Activated naive CD4-positive, alpha-beta T cell treated with anti-CD3 and anti-CD28 coated beads for 36 hours (primary cell): ENCODE measurements around the gene DCAF6. TPM values are rescaled to one million over a fixed set of nuclear protein-coding genes. Genes with fewer than 3 reads are reported as not detected.

Experiments used
- CTCF ChIA-PET: fragments of 350-600 bp; sonication (Branson Sonifier 250); formaldehyde crosslinking; loops from one replicate; lab custom pipeline; 2021; ENCODE audit warnings: antibody characterized with exemption; lab: Charles Lee
- DNase-seq: peaks from one replicate; pipeline ENCODE4 v3.0.0-alpha.2; 2020
- H3K27ac Mint-ChIP-seq: one replicate; pipeline ENCODE4 v1.8.0; 2021; ENCODE audit warnings: mild to moderate bottlenecking, mixed read lengths
- H3K27me3 Mint-ChIP-seq: one replicate; pipeline ENCODE4 v1.8.0; 2021; ENCODE audit warnings: low read depth, mixed read lengths
- H3K36me3 Mint-ChIP-seq: one replicate; pipeline ENCODE4 v1.8.0; 2021; ENCODE audit warnings: low read depth, mixed read lengths
- H3K4me1 Mint-ChIP-seq: one replicate; pipeline ENCODE4 v1.8.0; 2021; ENCODE audit warnings: low read depth, mixed read lengths
- H3K4me3 Mint-ChIP-seq: one replicate; pipeline ENCODE4 v1.8.0; 2021; ENCODE audit warnings: mild to moderate bottlenecking, moderate library complexity, mixed read lengths
- H3K9me3 Mint-ChIP-seq: one replicate; pipeline ENCODE4 v1.8.0; 2021; ENCODE audit warnings: mixed read lengths
- intact Hi-C: fragments of 100-400 bp; cut with micrococcal nuclease; formaldehyde crosslinking; loops from one replicate; pipeline ENCODE4 v1.15.1; 2023
- total RNA-seq, 2 experiments: library from RNA; stranded (reverse); gene quantifications; one replicate each; pipeline ENCODE4 v1.2.3, GENCODE V29; 2021

The DCAF6 gene
- total RNA-seq, 2 experiments from 2014 or later, result 15.4 to 15.9 TPM

GRCh38 chr1:168001213-168001612 is 64.7 kb downstream of the DCAF6 start:
- H3K36me3 Mint-ChIP-seq, result peaks cover 13% of the 10 kb centered on the region
- H3K4me1 Mint-ChIP-seq, result no peaks in the 10 kb centered on the region
- no peak overlapping the region for H3K4me3 Mint-ChIP-seq
- no peaks in the 10 kb centered on the region for H3K27me3 Mint-ChIP-seq
- H3K27ac Mint-ChIP-seq, result no peak overlapping the region
- DNase-seq, result no peak
- H3K9me3 Mint-ChIP-seq, result no peaks in the 10 kb centered on the region
- CTCF ChIA-PET, result no interaction called here
- intact Hi-C loops, result no loop called here

GRCh38 chr1:168004531-168004930 is 68.0 kb downstream of the DCAF6 start:
- intact Hi-C loops, result no loop called here
- Mint-ChIP-seq H3K9me3 (no peaks in the 10 kb centered on the region), H3K27me3 (no peaks in the 10 kb centered on the region), H3K27ac (no peak overlapping the region), H3K4me3 (no peak overlapping the region), H3K4me1 (no peaks in the 10 kb centered on the region), H3K36me3 (peaks cover 24% of the 10 kb centered on the region)
- CTCF ChIA-PET, result interaction anchor here (0.6 kb wide), 1 partner anchor 81 kb away, joined by 3 read pairs; no protein-coding TSS in a partner anchor
- no peak for DNase-seq

- H3K4me3 Mint-ChIP-seq, result no peak overlapping the region
- DNase-seq, result no peak
- H3K27ac Mint-ChIP-seq, result no peak overlapping the region
- intact Hi-C loops, result no loop called here
- H3K27me3 Mint-ChIP-seq, result no peaks in the 10 kb centered on the region
- H3K36me3 Mint-ChIP-seq, result peaks cover 23% of the 10 kb centered on the region
- CTCF ChIA-PET, result no interaction called here
- no peaks in the 10 kb centered on the region for H3K9me3 Mint-ChIP-seq
- H3K4me1 Mint-ChIP-seq, result no peaks in the 10 kb centered on the region
These were observed 69.0 kb downstream of the DCAF6 start for GRCh38 chr1:168005529-168005928.

DNA sequence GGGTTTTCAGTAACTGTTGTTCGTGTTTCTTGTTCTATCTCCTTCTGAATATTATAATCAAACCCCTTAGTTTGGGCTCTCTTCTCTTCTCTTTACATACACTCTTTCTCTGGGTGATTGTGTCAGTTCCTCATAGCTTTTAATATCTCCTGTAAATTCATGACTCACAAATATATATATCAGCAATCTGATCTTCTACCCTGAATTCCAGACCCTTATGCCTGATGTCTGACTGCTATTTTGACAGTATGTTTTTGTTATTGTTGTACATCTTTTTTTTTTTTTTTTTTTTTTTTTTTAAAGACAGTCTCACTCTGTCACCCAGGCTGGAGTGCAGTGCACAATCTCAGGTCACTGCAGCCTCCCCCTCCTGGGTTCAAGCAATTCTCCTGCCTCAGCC is 71.2 kb downstream of the DCAF6 start:
- CTCF ChIA-PET, result no interaction called here
- intact Hi-C loops, result no loop called here
- peaks cover 24% of the 10 kb centered on the region for H3K36me3 Mint-ChIP-seq
- no peak overlapping the region for H3K4me3 Mint-ChIP-seq
- H3K27me3 Mint-ChIP-seq, result no peaks in the 10 kb centered on the region
- DNase-seq, result no peak
- H3K4me1 Mint-ChIP-seq, result no peaks in the 10 kb centered on the region
- H3K27ac Mint-ChIP-seq, result no peak overlapping the region
- no peaks in the 10 kb centered on the region for H3K9me3 Mint-ChIP-seq

DNA sequence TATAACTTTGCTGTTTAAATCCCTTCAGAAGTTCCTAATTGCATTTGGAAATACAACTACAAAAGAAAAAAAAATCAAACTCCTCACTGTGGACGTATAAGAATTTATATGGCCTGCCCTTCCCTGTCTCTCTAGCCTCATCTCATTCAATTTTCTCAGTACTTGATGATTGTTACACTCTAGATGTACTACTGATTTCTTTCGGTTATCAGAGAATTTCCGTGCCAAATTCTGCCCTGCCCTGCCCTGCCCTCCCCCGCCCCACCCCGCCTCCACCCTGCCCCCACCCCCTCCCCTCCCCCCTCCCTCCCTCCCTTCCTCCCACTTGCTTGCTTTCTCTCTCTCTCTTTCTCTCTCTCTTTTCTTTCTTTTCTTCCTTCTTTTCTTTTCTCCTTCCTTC is 72.1 kb downstream of the DCAF6 start:
- H3K27ac Mint-ChIP-seq, result no peak overlapping the region
- intact Hi-C loops, result no loop called here
- peaks cover 20% of the 10 kb centered on the region for H3K36me3 Mint-ChIP-seq
- CTCF ChIA-PET, result no interaction called here
- H3K4me3 Mint-ChIP-seq, result no peak overlapping the region
- H3K4me1 Mint-ChIP-seq, result no peaks in the 10 kb centered on the region
- no peak for DNase-seq
- no peaks in the 10 kb centered on the region for H3K9me3 Mint-ChIP-seq
- no peaks in the 10 kb centered on the region for H3K27me3 Mint-ChIP-seq

DNA sequence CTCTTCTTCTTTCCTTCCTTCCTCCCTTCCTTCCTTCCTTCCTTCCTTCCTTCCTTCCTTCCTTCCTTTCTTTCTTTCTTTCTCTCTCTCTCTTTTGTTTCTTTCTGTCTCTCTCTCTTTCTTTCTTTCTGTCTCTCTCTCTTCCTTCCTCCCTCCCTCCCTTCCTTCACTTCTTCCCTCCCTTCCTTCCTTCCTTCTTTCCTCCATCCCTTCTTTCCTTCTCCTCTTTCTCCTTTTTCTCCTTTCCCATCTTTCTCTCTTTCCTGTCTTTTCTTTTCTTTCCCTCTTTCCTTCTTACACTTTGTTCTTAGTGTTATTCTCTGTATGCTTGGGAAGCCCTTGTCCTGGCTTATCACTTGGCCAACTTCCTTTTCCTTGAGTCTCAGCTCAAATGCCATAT is 72.8 kb downstream of the DCAF6 start:
- CTCF ChIA-PET, result interaction anchor here (1.8 kb wide), 1 partner anchor 136 kb away, joined by 4 read pairs; no protein-coding TSS in a partner anchor
- no peak overlapping the region for H3K27ac Mint-ChIP-seq
- H3K4me1 Mint-ChIP-seq, result no peaks in the 10 kb centered on the region
- no peaks in the 10 kb centered on the region for H3K27me3 Mint-ChIP-seq
- H3K9me3 Mint-ChIP-seq, result no peaks in the 10 kb centered on the region
- peaks cover 20% of the 10 kb centered on the region for H3K36me3 Mint-ChIP-seq
- DNase-seq, result no peak
- H3K4me3 Mint-ChIP-seq, result no peak overlapping the region
- intact Hi-C loops, result no loop called here

DNA sequence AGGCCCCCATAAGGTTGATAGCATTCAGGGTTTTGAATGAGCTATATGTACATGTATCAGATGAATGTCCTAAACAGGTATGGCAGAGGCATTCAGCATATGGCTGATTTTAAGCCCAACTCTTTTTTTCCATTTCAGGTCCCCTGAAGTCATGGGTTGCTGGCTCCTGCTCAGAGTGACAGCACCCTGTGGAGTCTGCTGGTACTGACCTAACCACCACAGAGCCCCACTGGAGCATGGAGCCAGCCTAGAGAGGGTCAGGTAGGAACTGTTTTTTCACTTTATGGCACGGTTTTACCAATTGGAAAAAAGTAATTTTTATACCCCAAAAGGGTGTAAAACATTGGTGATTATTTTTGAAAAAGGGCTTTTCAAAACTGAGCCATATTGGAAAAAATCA is 82.9 kb downstream of the DCAF6 start:
- H3K36me3 Mint-ChIP-seq, result peaks cover 5% of the 10 kb centered on the region
- intact Hi-C loops, result no loop called here
- DNase-seq, result no peak

GRCh38 chr1:168031198-168031597 is 94.7 kb downstream of the DCAF6 start:
- Mint-ChIP-seq H3K27me3 (no peaks in the 10 kb centered on the region), H3K9me3 (no peaks in the 10 kb centered on the region), H3K36me3 (no peaks in the 10 kb centered on the region), H3K4me3 (no peak overlapping the region), H3K27ac (no peak overlapping the region), H3K4me1 (no peaks in the 10 kb centered on the region)
- CTCF ChIA-PET, result no interaction called here
- no peak for DNase-seq
- intact Hi-C loops, result no loop called here

More for the DNA sequence above, 82.9 kb downstream of the DCAF6 start:
- no peak overlapping the region for H3K27ac Mint-ChIP-seq
- H3K9me3 Mint-ChIP-seq, result no peaks in the 10 kb centered on the region
- H3K27me3 Mint-ChIP-seq, result no peaks in the 10 kb centered on the region
- H3K4me1 Mint-ChIP-seq, result no peaks in the 10 kb centered on the region
- no peak overlapping the region for H3K4me3 Mint-ChIP-seq
- CTCF ChIA-PET, result interaction anchor here (1.4 kb wide), 1 partner anchor 63 kb away, joined by 3 read pairs; no protein-coding TSS in a partner anchor

DNA sequence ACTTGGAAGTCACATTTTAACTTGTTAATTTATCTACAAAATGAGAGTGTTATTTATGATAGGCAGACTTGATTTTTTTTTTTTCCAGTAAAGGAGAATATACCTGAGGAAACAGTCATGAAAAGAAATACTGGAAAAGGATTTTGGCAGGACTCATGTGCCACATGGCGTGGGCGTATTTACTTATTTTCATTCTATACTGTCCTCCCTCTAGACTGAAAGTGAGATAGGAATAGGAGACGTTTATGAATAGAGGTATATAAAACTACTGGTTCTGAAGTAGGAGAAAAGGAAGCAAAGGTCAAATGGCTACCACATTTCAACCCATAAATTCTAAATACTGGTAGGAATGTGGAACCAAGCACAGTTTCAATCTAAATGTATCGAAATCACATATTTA is 95.1 kb downstream of the DCAF6 start:
- H3K27ac Mint-ChIP-seq, result no peak overlapping the region
- no peaks in the 10 kb centered on the region for H3K27me3 Mint-ChIP-seq
- H3K4me3 Mint-ChIP-seq, result no peak overlapping the region
- intact Hi-C loops, result no loop called here
- no peaks in the 10 kb centered on the region for H3K4me1 Mint-ChIP-seq
- no peaks in the 10 kb centered on the region for H3K36me3 Mint-ChIP-seq
- CTCF ChIA-PET, result no interaction called here
- H3K9me3 Mint-ChIP-seq, result no peaks in the 10 kb centered on the region
- no peak for DNase-seq

DNA sequence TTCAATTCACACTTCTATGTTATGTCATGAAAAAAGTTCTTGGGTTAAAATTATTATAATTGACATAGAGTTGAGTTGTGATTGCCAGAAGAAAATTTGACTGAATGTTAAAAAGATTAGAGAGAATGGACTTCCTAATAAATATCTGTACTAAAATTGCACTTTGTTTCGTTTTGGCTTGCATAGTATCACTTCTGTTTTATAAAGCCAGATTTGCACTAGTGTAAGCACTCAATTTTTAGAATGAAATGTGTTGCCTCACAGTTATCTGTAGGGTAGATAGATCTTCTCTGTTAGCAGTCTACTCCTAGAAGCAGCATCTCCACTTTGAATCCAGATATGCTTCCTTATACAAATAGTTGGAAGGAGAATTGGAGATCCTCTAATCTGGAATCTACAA is 95.5 kb downstream of the DCAF6 start:
- Mint-ChIP-seq H3K4me1 (no peaks in the 10 kb centered on the region), H3K36me3 (no peaks in the 10 kb centered on the region), H3K9me3 (no peaks in the 10 kb centered on the region), H3K27ac (no peak overlapping the region), H3K4me3 (no peak overlapping the region), H3K27me3 (no peaks in the 10 kb centered on the region)
- CTCF ChIA-PET, result no interaction called here
- intact Hi-C loops, result no loop called here
- no peak for DNase-seq

GRCh38 chr1:168035345-168035744 is 98.9 kb downstream of the DCAF6 start:
- no peaks in the 10 kb centered on the region for H3K36me3 Mint-ChIP-seq
- CTCF ChIA-PET, result interaction anchor here (0.6 kb wide), 1 partner anchor 698 kb away, joined by 3 read pairs; no protein-coding TSS in a partner anchor
- no peaks in the 10 kb centered on the region for H3K27me3 Mint-ChIP-seq

GRCh38 chr1:168042362-168042761 is 105.9 kb downstream of the DCAF6 start:
- H3K9me3 Mint-ChIP-seq, result no peaks in the 10 kb centered on the region
- peaks cover 10% of the 10 kb centered on the region for H3K36me3 Mint-ChIP-seq
- no peak overlapping the region for H3K4me3 Mint-ChIP-seq
- H3K27ac Mint-ChIP-seq, result no peak overlapping the region
- no peaks in the 10 kb centered on the region for H3K4me1 Mint-ChIP-seq
- CTCF ChIA-PET, result no interaction called here
- intact Hi-C loops, result no loop called here
- no peak for DNase-seq
- no peaks in the 10 kb centered on the region for H3K27me3 Mint-ChIP-seq

More at GRCh38 chr1:168035345-168035744, 98.9 kb downstream of the DCAF6 start:
- no peaks in the 10 kb centered on the region for H3K9me3 Mint-ChIP-seq
- no peaks in the 10 kb centered on the region for H3K4me1 Mint-ChIP-seq
- no peak overlapping the region for H3K27ac Mint-ChIP-seq
- no peak overlapping the region for H3K4me3 Mint-ChIP-seq
- intact Hi-C loops, result no loop called here
- no peak for DNase-seq

DNA sequence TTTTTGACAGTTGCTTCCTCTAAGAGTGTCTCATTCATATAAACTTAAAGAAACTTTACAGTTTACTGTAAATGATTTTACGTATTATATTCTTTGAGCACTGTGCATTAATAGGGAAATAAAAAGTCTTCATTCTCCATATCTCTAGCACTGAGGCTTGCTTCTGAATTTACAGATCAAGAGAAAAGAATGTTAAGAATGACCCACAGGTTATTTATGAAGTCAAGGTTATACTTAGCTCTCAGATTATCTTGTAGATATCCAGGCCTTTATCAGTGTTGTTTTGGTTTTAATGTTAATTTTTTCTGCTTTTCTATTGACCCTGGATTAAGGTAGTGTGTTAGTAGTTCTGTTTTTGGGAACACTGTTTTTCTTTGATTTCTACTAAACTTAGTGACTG is 108.8 kb downstream of the DCAF6 start:
- Mint-ChIP-seq H3K27ac (no peak overlapping the region), H3K27me3 (no peaks in the 10 kb centered on the region), H3K4me1 (no peaks in the 10 kb centered on the region), H3K36me3 (peaks cover 10% of the 10 kb centered on the region), H3K9me3 (no peaks in the 10 kb centered on the region), H3K4me3 (no peak overlapping the region)
- no peak for DNase-seq
- intact Hi-C loops, result no loop called here
- CTCF ChIA-PET, result interaction anchor here (0.5 kb wide), 1 partner anchor 49 kb away, joined by 3 read pairs; no protein-coding TSS in a partner anchor
